NOMO-1 treated with DMSO at 0.1 percent for 48 hours (cell line): ENCODE results near the gene TNFSF10.
"Not testable (repeated sequence)": the region's sequence is repeated elsewhere in the genome, so short reads cannot be mapped to it uniquely, and the experiment has no call there.

Experiments
- DNase-seq: peaks from one replicate; lab custom pipeline; 2025; ENCODE audit not compliant: unreplicated experiment; lab: John Stamatoyannopoulos, UW

TNFSF10 gene

GRCh38 chr3:172522871-172523818, at the start of gene TNFSF10:
TNFSF10 (minus strand) TSS chr3:172523430; CDS start chr3:172523384, 46 bp downstream.
- DNase-seq = peak; percentile 100

- DNase-seq = peak; percentile 66
Observed at GRCh38 chr3:172569128-172570008, 46.1 kb upstream of the TNFSF10 start.

GRCh38 chr3:172568701-172569100, 45.5 kb upstream of the TNFSF10 start:
- peak; percentile 78 for DNase-seq

- DNase-seq = not testable (repeated sequence)
Observed at GRCh38 chr3:172566785-172567184, 43.6 kb upstream of the TNFSF10 start.

GRCh38 chr3:172564499-172564898, 41.3 kb upstream of the TNFSF10 start:
- DNase-seq = no peak

GRCh38 chr3:172562871-172563865, 39.9 kb upstream of the TNFSF10 start:
- peak; percentile 86 for DNase-seq

GRCh38 chr3:172561897-172562640, 38.8 kb upstream of the TNFSF10 start:
- peak; percentile 46 for DNase-seq

- no peak for DNase-seq
Observed at GRCh38 chr3:172560586-172560985, 37.4 kb upstream of the TNFSF10 start.

- no peak for DNase-seq
Observed at GRCh38 chr3:172560026-172560425, 36.8 kb upstream of the TNFSF10 start.

- DNase-seq = peak; percentile 97
Observed at GRCh38 chr3:172559020-172559419, 35.8 kb upstream of the TNFSF10 start.

GRCh38 chr3:172557515-172558220, 34.4 kb upstream of the TNFSF10 start:
- peak; percentile 88 for DNase-seq

- DNase-seq = no peak
Observed at GRCh38 chr3:172553526-172554252, 30.5 kb upstream of the TNFSF10 start.

- no peak for DNase-seq
Observed at GRCh38 chr3:172552607-172553006, 29.4 kb upstream of the TNFSF10 start.

GRCh38 chr3:172551874-172552273, 28.6 kb upstream of the TNFSF10 start:
- no peak for DNase-seq

GRCh38 chr3:172550347-172550943, 27.2 kb upstream of the TNFSF10 start:
- DNase-seq = peak; percentile 49

GRCh38 chr3:172549144-172549543, 25.9 kb upstream of the TNFSF10 start:
- DNase-seq = no peak

GRCh38 chr3:172546628-172547214, 23.5 kb upstream of the TNFSF10 start:
- DNase-seq = peak; percentile 94

GRCh38 chr3:172546105-172546504, 22.9 kb upstream of the TNFSF10 start:
- DNase-seq = no peak
